Lower lobe of right lung (tissue), 2 donors: ENCODE measurements around the gene EIF3L. TPM values are rescaled to one million over a fixed set of nuclear protein-coding genes. Genes with fewer than 3 reads are reported as not detected.

ENCODE experiments used
- ATAC-seq, 2 donors: fragments of 200-7000 bp; cut with Tn5 transposase; one replicate each; pipeline ENCODE4 v1.9.1; 2020 to 2022; ENCODE audit warnings: mild to moderate bottlenecking in 2 of 2, moderate library complexity in 2 of 2
- DNase-seq: peaks from one replicate; pipeline ENCODE4 v3.0.0-alpha.2; 2020
- H3K27ac ChIP-seq: fragments of 200-600 bp; one replicate; pipeline ENCODE4 v1.8.0; 2022
- H3K27me3 ChIP-seq: fragments of 200-600 bp; one replicate; pipeline ENCODE4 v1.8.0; 2022; ENCODE audit warnings: low read depth
- H3K36me3 ChIP-seq: fragments of 200-600 bp; one replicate; pipeline ENCODE4 v1.8.0; 2022; ENCODE audit warnings: mild to moderate bottlenecking
- H3K4me1 ChIP-seq: fragments of 200-600 bp; one replicate; pipeline ENCODE4 v1.8.0; 2022
- H3K4me3 ChIP-seq: fragments of 200-600 bp; one replicate; pipeline ENCODE4 v1.8.0; 2022; ENCODE audit warnings: mild to moderate bottlenecking
- H3K9me3 ChIP-seq: fragments of 200-600 bp; one replicate; pipeline ENCODE4 v1.8.0; 2022
- CTCF ChIP-seq: fragments of 200-600 bp; IDR thresholded peaks from one replicate; pipeline ENCODE4 v1.8.0; 2022; ENCODE audit warnings: antibody characterized with exemption, mild to moderate bottlenecking
- intact Hi-C: fragments of 100-400 bp; cut with DNase I; formaldehyde crosslinking; loops from one replicate; pipeline ENCODE4 v1.11.0; 2022
- total RNA-seq: library from RNA; stranded (reverse); fragmentation: NEBNext Ultra II Directional; extraction: Animal tissue kit (Norgen Biotek cat#: 25700); gene quantifications from one replicate; pipeline ENCODE4 v1.2.1, GENCODE V29; 2021
- donor health status: DM: no; HTN: yes; CAD: no; lungs with severe emphysema.

Gene EIF3L
- total RNA-seq, 1 donor from 2014 or later, result 385 TPM

DNA sequence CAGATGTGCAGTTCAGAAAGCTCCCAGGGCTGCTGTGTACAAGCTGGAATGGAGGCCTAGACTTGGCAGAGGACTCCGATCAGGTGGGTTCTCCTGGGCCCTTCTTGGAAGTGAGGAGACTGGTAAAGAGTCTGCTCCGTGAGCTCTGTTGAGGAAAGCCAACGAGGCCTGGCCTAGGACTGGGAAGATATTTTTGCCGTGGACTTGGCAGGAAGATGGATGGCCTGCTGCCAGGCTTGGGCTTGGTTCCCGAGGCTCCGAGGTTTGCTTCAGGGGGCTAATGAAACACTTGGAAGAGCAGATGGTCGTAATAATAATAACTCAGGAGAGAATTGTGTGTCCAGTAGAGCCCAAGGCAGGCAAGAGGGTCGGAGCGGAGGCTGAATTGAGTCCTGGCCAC is 22.2 kb upstream of the EIF3L start:
- intact Hi-C loops, result no loop called here
- ATAC-seq, result no peak
- Histone ChIP-seq H3K9me3 (no peaks in the 10 kb centered on the region), H3K27me3 (peaks cover 24% of the 10 kb centered on the region), H3K4me3 (no peak overlapping the region), H3K27ac (no peak overlapping the region), H3K36me3 (peaks cover 32% of the 10 kb centered on the region), H3K4me1 (no peaks in the 10 kb centered on the region)
- no peak for DNase-seq
- TF ChIP-seq CTCF, result no peak

- DNase-seq, result no peak
Measured at GRCh38 chr22:37830093-37830842, 19.0 kb upstream of the EIF3L start.

DNA sequence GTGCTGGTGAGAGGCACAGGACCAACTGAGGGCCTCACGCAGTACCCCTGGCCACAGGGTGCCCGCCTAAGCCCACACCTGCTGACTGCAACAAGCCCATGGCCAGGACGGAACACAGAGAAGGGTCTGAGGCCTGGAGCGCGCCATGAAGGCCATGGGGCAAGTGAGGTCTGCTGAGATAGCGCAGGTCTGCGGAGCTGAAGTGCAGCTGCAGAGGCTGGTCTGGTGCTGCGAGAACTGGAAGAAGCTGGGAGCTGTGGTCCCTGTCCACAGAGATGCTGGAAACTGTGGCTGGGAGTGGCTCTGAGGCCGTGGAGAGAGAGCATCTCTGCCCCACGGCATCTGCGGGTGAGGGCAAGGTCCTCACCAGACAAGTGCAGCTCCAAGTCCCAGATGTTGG is 17.7 kb upstream of the EIF3L start:
- Histone ChIP-seq H3K4me3 (no peak overlapping the region), H3K36me3 (peaks cover 73% of the 10 kb centered on the region), H3K9me3 (no peaks in the 10 kb centered on the region), H3K27me3 (no peaks in the 10 kb centered on the region), H3K4me1 (no peaks in the 10 kb centered on the region), H3K27ac (no peak overlapping the region)
- ATAC-seq (no peak), DNase-seq (no peak)
- intact Hi-C loops, result no loop called here
- no peak for TF ChIP-seq CTCF

More at GRCh38 chr22:37830093-37830842, 19.0 kb upstream of the EIF3L start:
- H3K9me3 ChIP-seq, result no peaks in the 10 kb centered on the region
- H3K27ac ChIP-seq, result no peak overlapping the region
- no peak overlapping the region for H3K4me3 ChIP-seq
- no peaks in the 10 kb centered on the region for H3K27me3 ChIP-seq
- H3K4me1 ChIP-seq, result no peaks in the 10 kb centered on the region
- intact Hi-C loops, result no loop called here
- no peak for TF ChIP-seq CTCF
- peaks cover 62% of the 10 kb centered on the region for H3K36me3 ChIP-seq
- ATAC-seq, result no peak

DNA sequence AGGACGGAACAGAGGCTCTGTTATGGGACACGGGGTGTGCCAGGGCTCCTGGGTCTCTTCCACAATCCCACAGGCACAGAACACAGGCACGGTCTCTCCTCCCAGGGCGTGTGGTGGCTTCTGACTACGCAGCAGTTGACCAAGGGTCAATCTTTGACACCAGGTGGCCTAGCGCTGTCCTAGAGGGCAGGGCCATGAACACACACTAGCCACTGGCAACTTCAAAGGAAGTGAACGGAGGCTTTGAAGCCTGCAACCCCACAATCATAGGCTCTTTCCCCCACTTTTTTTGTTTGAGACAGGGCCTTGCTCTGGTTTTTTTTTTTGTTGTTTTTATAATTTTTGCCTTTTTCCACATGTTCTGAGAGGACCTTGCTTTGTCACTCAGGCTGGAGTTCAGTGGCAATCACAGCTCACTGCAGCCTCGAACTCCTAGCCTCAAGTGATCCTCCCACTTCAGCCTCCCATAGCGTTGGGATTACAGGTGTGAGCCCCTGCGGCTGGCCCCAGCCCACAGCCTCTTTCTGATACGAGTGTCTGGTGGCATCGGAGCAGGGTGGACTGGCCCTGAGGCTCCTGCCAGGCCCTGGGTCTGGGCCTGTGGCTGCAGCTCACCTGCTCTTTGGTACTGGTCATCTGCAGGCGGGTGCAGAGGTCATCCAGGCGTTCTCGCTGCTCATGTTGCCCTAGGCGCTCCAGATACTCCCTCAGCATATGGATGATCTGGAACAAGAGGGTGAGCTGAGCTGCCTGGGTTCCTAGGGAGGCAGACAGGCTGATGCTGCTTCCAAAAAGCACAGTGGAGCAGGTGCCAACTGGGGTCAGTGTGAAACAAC is 17.0 kb upstream of the EIF3L start:
- no peaks in the 10 kb centered on the region for H3K27me3 ChIP-seq
- no peak overlapping the region for H3K27ac ChIP-seq
- H3K36me3 ChIP-seq, result peaks cover 80% of the 10 kb centered on the region
- H3K4me1 ChIP-seq, result no peaks in the 10 kb centered on the region
- no peak for ATAC-seq
- intact Hi-C loops, result no loop called here
- DNase-seq, result no peak
- TF ChIP-seq CTCF, result no peak
- H3K9me3 ChIP-seq, result no peaks in the 10 kb centered on the region
- H3K4me3 ChIP-seq, result no peak overlapping the region

- intact Hi-C loops, result no loop called here
- peaks cover 19% of the 10 kb centered on the region for H3K4me1 ChIP-seq
- DNase-seq (no peak), ATAC-seq (no peak)
- no peaks in the 10 kb centered on the region for H3K27me3 ChIP-seq
- TF ChIP-seq CTCF, result no peak
- peaks cover 30% of the 10 kb centered on the region for H3K36me3 ChIP-seq
- H3K4me3 ChIP-seq, result no peak overlapping the region
- H3K27ac ChIP-seq, result no peak overlapping the region
- H3K9me3 ChIP-seq, result no peaks in the 10 kb centered on the region
Measured at GRCh38 chr22:37842015-37842793, 7.0 kb upstream of the EIF3L start.
